Measurements from ENCODE around the gene BABAM2. TPM values are rescaled to one million over a fixed set of nuclear protein-coding genes. Genes with fewer than 3 reads are reported as not detected.

The BABAM2 gene
- total RNA-seq, 1 experiment from 2014 or later: 16.3 TPM

DNA sequence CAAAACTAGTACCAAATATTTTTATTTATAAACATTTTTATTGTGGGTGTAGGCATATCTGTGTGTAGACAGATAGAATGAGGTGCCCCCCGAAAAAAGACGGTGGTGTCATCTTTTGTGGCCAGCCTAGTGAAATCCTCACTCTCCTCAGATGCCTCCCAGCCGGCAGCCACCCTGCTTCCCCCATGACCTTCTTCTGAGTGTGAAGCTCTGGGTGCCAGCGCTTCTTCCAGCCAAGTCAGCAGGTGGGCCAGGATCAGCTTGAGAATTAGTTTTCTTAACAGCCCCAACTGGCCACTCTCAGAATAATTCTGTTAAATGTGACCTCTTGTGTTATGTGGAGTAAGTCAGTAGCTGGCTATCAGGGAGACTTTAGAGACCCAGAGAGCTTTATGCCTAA is 272.5 kb downstream of the BABAM2 start:
- Histone ChIP-seq H4K20me1 (ENCODE audit: low read length) (no peaks in the 10 kb centered on the region), H3K27ac (ENCODE audit: low read length) (no peak overlapping the region), H3K9me2 (replicated peaks; ENCODE audit: low read length) (no peaks in the 10 kb centered on the region), H2AFZ (ENCODE audit: low read length) (no peak overlapping the region), H3K4me1 (ENCODE audit: insufficient read depth, low read length) (peaks cover 10% of the 10 kb centered on the region), H3K79me2 (ENCODE audit: low read length) (no peaks in the 10 kb centered on the region), H3K36me3 (ENCODE audit: low read depth, low read length) (no peaks in the 10 kb centered on the region), H3K4me3 (ENCODE audit: low read length) (no peak overlapping the region), H3K27me3 (ENCODE audit: low read length) (no peaks in the 10 kb centered on the region), H3K9me3 (ENCODE audit: low read length) (no peaks in the 10 kb centered on the region), H3F3A (ENCODE audit: low read length, unreplicated experiment) (no peaks in the 10 kb centered on the region), H3K4me2 (ENCODE audit: low read length) (no peak overlapping the region), H3K9ac (ENCODE audit: low read length) (no peak overlapping the region)
- no peak for DNase-seq
- ATAC-seq: no peak
- no peak for TF ChIP-seq EZH2phosphoT487 (IDR thresholded peaks at IDR 0.05; ENCODE audit: borderline replicate concordance, low read length)
- TF ChIP-seq, protein P1, sequence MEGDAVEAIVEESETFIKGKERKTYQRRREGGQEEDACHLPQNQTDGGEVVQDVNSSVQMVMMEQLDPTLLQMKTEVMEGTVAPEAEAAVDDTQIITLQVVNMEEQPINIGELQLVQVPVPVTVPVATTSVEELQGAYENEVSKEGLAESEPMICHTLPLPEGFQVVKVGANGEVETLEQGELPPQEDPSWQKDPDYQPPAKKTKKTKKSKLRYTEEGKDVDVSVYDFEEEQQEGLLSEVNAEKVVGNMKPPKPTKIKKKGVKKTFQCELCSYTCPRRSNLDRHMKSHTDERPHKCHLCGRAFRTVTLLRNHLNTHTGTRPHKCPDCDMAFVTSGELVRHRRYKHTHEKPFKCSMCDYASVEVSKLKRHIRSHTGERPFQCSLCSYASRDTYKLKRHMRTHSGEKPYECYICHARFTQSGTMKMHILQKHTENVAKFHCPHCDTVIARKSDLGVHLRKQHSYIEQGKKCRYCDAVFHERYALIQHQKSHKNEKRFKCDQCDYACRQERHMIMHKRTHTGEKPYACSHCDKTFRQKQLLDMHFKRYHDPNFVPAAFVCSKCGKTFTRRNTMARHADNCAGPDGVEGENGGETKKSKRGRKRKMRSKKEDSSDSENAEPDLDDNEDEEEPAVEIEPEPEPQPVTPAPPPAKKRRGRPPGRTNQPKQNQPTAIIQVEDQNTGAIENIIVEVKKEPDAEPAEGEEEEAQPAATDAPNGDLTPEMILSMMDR (conservative IDR thresholded peaks at IDR 0.05; ENCODE audit: low read depth, low read length): no peak
- no peak for TF ChIP-seq EZH2 (IDR thresholded peaks at IDR 0.05; ENCODE audit: low read length, unreplicated experiment)
- intact Hi-C loops (cut with micrococcal nuclease): no loop called here
- ChIA-PET POLR2A (ENCODE audit: unreplicated experiment) (no interaction called here), CTCF (no interaction called here)
- BruUV-seq (replicated peaks): no TSS peak

DNA sequence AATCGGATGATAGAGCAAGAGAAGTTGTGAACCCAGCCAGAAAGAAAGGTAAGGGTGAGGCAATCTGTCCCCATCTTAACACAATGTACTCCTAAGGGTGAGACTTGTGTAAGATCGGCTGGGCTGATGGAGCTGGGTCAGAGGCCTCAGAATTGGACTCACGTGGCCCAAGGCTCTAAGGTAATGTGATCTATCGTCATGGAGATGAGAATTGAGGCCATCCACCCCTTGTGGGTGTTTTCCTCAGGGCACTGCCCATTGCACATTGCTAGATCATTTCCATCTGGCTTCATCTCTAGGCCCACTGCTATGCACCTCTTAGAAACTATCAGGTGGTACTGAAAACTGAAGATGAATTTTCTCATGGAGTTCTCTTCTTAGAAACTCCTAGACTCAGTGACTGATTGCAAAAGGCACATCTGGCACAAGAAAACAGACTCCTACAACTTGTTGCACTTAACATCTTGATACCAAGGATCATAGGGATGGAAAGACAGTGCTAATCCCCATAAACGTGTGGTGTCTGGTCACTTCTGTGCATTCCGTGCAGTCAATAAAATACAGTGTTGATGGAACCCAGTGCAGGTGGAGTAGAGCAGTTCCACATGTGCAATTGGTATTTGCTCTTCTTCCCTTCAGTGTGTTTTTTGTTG is 273.2 kb downstream of the BABAM2 start:
- no peak for TF ChIP-seq EZH2phosphoT487 (IDR thresholded peaks at IDR 0.05; ENCODE audit: borderline replicate concordance, low read length)
- TF ChIP-seq EZH2 (IDR thresholded peaks at IDR 0.05; ENCODE audit: low read length, unreplicated experiment): no peak
- TF ChIP-seq, protein P1 (conservative IDR thresholded peaks at IDR 0.05; ENCODE audit: low read depth, low read length): no peak
- BruUV-seq (replicated peaks): no TSS peak
- no peaks in the 10 kb centered on the region for H3K36me3 ChIP-seq (ENCODE audit: low read depth, low read length)
- no peaks in the 10 kb centered on the region for H3F3A ChIP-seq (ENCODE audit: low read length, unreplicated experiment)
- H3K9ac ChIP-seq (ENCODE audit: low read length): no peak overlapping the region
- ChIA-PET CTCF (no interaction called here), POLR2A (ENCODE audit: unreplicated experiment) (no interaction called here)
- peaks cover 10% of the 10 kb centered on the region for H3K4me1 ChIP-seq (ENCODE audit: insufficient read depth, low read length)
- H3K4me2 ChIP-seq (ENCODE audit: low read length): no peak overlapping the region
- DNase-seq (no peak), ATAC-seq (no peak)
- intact Hi-C loops (cut with micrococcal nuclease): no loop called here
- no peaks in the 10 kb centered on the region for H3K9me3 ChIP-seq (ENCODE audit: low read length)
- no peaks in the 10 kb centered on the region for H4K20me1 ChIP-seq (ENCODE audit: low read length)
- no peak overlapping the region for H3K4me3 ChIP-seq (ENCODE audit: low read length)
- H3K27ac ChIP-seq (ENCODE audit: low read length): no peak overlapping the region
- no peaks in the 10 kb centered on the region for H3K79me2 ChIP-seq (ENCODE audit: low read length)
- no peak overlapping the region for H2AFZ ChIP-seq (ENCODE audit: low read length)
- no peaks in the 10 kb centered on the region for H3K27me3 ChIP-seq (ENCODE audit: low read length)
- H3K9me2 ChIP-seq (replicated peaks; ENCODE audit: low read length): no peaks in the 10 kb centered on the region

DNA sequence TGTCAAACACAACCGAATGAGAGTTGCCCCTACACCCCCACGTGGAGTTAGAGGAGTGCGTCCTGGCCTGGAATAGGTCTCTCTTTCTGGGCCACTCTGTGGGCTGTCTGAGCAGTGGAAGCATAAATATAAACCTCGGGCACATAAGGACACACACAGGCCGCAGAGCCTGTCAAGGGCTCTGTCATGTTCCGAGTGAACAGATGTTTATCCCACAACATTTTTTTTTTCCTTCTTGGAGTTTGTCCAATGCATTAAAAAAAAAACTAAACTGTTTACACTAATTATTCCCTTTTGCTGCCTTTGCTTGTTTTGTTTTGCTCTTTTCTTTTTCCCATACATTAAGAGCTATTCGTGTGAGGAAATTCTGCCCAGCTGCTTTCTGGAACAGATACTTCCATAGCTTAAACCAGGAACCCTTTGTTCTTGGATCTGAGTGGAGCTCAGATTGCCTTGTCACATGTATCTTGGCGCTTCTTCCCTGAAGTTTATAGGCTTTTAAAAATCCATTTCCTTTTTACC is 273.8 kb downstream of the BABAM2 start:
- no peak overlapping the region for H3K27ac ChIP-seq (ENCODE audit: low read length)
- no peak overlapping the region for H2AFZ ChIP-seq (ENCODE audit: low read length)
- intact Hi-C loops (cut with micrococcal nuclease): no loop called here
- H3K4me2 ChIP-seq (ENCODE audit: low read length): no peak overlapping the region
- H3K79me2 ChIP-seq (ENCODE audit: low read length): no peaks in the 10 kb centered on the region
- TF ChIP-seq, protein P1 (conservative IDR thresholded peaks at IDR 0.05; ENCODE audit: low read depth, low read length): no peak
- no peaks in the 10 kb centered on the region for H3K27me3 ChIP-seq (ENCODE audit: low read length)
- BruUV-seq (replicated peaks): no TSS peak
- POLR2A ChIA-PET (ENCODE audit: unreplicated experiment): no interaction called here
- H3K9ac ChIP-seq (ENCODE audit: low read length): no peak overlapping the region
- no peak for DNase-seq
- no peaks in the 10 kb centered on the region for H3K9me2 ChIP-seq (replicated peaks; ENCODE audit: low read length)
- no peaks in the 10 kb centered on the region for H4K20me1 ChIP-seq (ENCODE audit: low read length)
- no peak for ATAC-seq
- no peaks in the 10 kb centered on the region for H3F3A ChIP-seq (ENCODE audit: low read length, unreplicated experiment)
- CTCF ChIA-PET: no interaction called here
- H3K4me1 ChIP-seq (ENCODE audit: insufficient read depth, low read length): peaks cover 10% of the 10 kb centered on the region
- H3K4me3 ChIP-seq (ENCODE audit: low read length): no peak overlapping the region
- H3K9me3 ChIP-seq (ENCODE audit: low read length): no peaks in the 10 kb centered on the region
- no peaks in the 10 kb centered on the region for H3K36me3 ChIP-seq (ENCODE audit: low read depth, low read length)

Data from PC-3 (cell line).